HCT116 (cell line): ENCODE data around the gene HTR3E. TPM values are rescaled to one million over a fixed set of nuclear protein-coding genes. Genes with fewer than 3 reads are reported as not detected.

ENCODE experiments used
- total RNA-seq: library from RNA; stranded (reverse); gene quantifications from one replicate; pipeline ENCODE4 v1.2.1, GENCODE V29; 2021; ENCODE audit not compliant: unreplicated experiment

Gene HTR3E
- total RNA-seq, 1 experiment from 2014 or later: not detected

Other genes with a start within 250 kb of the HTR3E start
- 69.7 TPM for gene PARL, start 212.2 kb upstream of the HTR3E start, total RNA-seq
- 16.9 TPM for gene ABCC5, start 79.2 kb upstream of the HTR3E start, total RNA-seq
- not detected for gene HTR3D, start 65.3 kb upstream of the HTR3E start, total RNA-seq
- not detected for gene HTR3C, start 44.0 kb upstream of the HTR3E start, total RNA-seq
- 50.3 TPM for gene EIF2B5, start 38.3 kb downstream of the HTR3E start, total RNA-seq
- gene DVL3, start 58.3 kb downstream of the HTR3E start, total RNA-seq: 60.7 TPM
- 353 TPM for gene AP2M1, start 77.8 kb downstream of the HTR3E start, total RNA-seq
- 74.6 TPM for gene ABCF3, start 89.1 kb downstream of the HTR3E start, total RNA-seq
- gene VWA5B2, start 132.5 kb downstream of the HTR3E start, total RNA-seq: 10.6 TPM
- gene ALG3, start 151.9 kb downstream of the HTR3E start, total RNA-seq: 56.6 TPM
- 10.5 TPM for gene EEF1AKMT4, start 152.6 kb downstream of the HTR3E start, total RNA-seq
- gene CAMK2N2, start 164.5 kb downstream of the HTR3E start, total RNA-seq: 5.1 TPM
- gene ECE2, start 179.0 kb downstream of the HTR3E start, total RNA-seq: not detected
- gene PSMD2, start 202.2 kb downstream of the HTR3E start, total RNA-seq: 402 TPM
- gene EIF4G1, start 217.5 kb downstream of the HTR3E start, total RNA-seq: 496 TPM
- 17.8 TPM for gene FAM131A, start 240.5 kb downstream of the HTR3E start, total RNA-seq